ENCODE measurements around the gene DSCAM. TPM values are rescaled to one million over a fixed set of nuclear protein-coding genes. Genes with fewer than 3 reads are reported as not detected.

Gene DSCAM
- polyA plus RNA-seq, 4 donors = under 0.01 to 0.22 (median 0.13) TPM; not detected in 1

DNA sequence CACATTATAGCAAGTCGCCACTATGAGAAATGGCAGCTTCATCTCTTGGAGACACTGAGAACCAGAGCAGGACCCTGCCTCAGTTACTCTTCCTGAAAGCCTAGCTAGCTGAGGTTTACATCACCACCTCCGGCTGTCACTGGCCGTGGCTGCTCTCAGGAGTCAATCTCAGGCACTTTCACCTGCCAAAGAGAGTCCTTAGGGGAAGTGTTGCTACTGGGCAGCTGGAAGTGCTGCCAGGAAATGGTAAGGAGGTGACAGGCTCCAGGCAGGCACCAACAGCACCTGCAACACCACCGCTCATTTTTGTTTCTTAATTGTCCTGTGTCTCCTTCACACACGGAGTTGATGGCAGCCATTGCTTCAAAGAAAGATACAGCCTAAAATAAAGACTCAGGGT is 92.5 kb downstream of the DSCAM start:
- no peak overlapping the region for H3K4me3 ChIP-seq (ENCODE audit: low read depth in 1 of 3, low read length in 3 of 3)
- H3K4me1 ChIP-seq (ENCODE audit: control insufficient read depth in 3 of 3, insufficient read depth in 2 of 3, low read depth in 1 of 3, low read length in 2 of 3) = no peaks in the 10 kb centered on the region
- no peaks in the 10 kb centered on the region for H3K27me3 ChIP-seq (ENCODE audit: control insufficient read depth in 3 of 3, insufficient read depth in 3 of 3, low read length in 3 of 3)
- no peaks in the 10 kb centered on the region for H3K36me3 ChIP-seq (ENCODE audit: control insufficient read depth in 3 of 3, insufficient read depth in 2 of 3, low read depth in 1 of 3, low read length in 3 of 3)
- DNase-seq = no peak
- no peak for FAIRE-seq
- H3K9me3 ChIP-seq (ENCODE audit: control insufficient read depth in 2 of 2, insufficient read depth in 1 of 2, low read depth in 1 of 2, low read length in 1 of 2) = no peaks in the 10 kb centered on the region
- H3K27ac ChIP-seq (ENCODE audit: low read depth in 1 of 3, low read length in 2 of 3) = no peak overlapping the region
- 52 to 69% (median 62%) methylated on average over 5 of the region's 5 CpGs for WGBS, 3 donors

DNA sequence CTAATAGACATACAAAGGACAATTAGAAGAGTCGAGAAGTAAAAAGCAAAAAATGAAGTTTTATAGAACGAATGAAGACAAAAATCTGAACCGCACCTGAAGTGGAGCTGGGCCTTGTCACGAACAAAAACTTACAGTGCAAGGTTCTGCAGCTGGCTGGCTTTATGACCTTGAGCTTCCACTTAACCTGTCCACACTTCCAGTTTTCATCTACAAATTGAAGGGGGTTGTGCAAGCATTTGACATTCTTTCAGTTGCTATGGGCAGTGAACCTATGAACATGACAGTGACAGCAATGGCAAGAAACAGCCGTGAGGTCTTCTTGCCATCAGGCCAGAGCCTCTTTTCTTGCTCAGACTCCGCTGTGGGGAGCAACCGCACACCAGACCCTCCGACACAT is 93.2 kb downstream of the DSCAM start:
- DNase-seq (no peak), FAIRE-seq (no peak)
- WGBS, 3 donors = 82 to 90% (median 83%) methylated on average over 8 of the region's 8 CpGs
- Histone ChIP-seq H3K36me3 (ENCODE audit: control insufficient read depth in 3 of 3, insufficient read depth in 2 of 3, low read depth in 1 of 3, low read length in 3 of 3) (no peaks in the 10 kb centered on the region), H3K27ac (ENCODE audit: low read depth in 1 of 3, low read length in 2 of 3) (no peak overlapping the region), H3K27me3 (ENCODE audit: control insufficient read depth in 3 of 3, insufficient read depth in 3 of 3, low read length in 3 of 3) (no peaks in the 10 kb centered on the region), H3K4me3 (ENCODE audit: low read depth in 1 of 3, low read length in 3 of 3) (no peak overlapping the region), H3K9me3 (ENCODE audit: control insufficient read depth in 2 of 2, insufficient read depth in 1 of 2, low read depth in 1 of 2, low read length in 1 of 2) (no peaks in the 10 kb centered on the region), H3K4me1 (ENCODE audit: control insufficient read depth in 3 of 3, insufficient read depth in 2 of 3, low read depth in 1 of 3, low read length in 2 of 3) (no peaks in the 10 kb centered on the region)

DNA sequence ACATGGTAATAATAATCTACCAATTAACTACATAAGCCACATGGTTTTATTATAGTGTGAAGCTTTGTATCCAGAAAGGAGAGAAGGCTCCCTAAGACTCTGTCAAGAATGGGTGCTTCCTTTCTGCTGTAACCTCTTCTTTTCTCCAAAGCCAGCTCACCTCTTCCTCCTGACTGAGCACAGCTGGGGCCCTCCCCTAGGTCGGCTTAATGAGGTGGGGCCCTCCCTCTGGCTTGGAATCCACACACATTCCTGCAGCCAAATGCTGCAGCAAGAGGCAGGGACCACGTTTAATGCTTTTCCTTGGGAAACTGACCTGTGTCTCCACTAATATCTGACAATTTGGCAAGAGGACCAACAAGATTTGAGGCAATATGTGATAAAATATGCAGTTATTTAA is 94.8 kb downstream of the DSCAM start:
- Histone ChIP-seq H3K36me3 (ENCODE audit: control insufficient read depth in 3 of 3, insufficient read depth in 2 of 3, low read depth in 1 of 3, low read length in 3 of 3) (no peaks in the 10 kb centered on the region), H3K4me1 (ENCODE audit: control insufficient read depth in 3 of 3, insufficient read depth in 2 of 3, low read depth in 1 of 3, low read length in 2 of 3) (no peaks in the 10 kb centered on the region), H3K27ac (ENCODE audit: low read depth in 1 of 3, low read length in 2 of 3) (no peak overlapping the region), H3K9me3 (ENCODE audit: control insufficient read depth in 2 of 2, insufficient read depth in 1 of 2, low read depth in 1 of 2, low read length in 1 of 2) (no peaks in the 10 kb centered on the region), H3K4me3 (ENCODE audit: low read depth in 1 of 3, low read length in 3 of 3) (no peak overlapping the region), H3K27me3 (ENCODE audit: control insufficient read depth in 3 of 3, insufficient read depth in 3 of 3, low read length in 3 of 3) (no peaks in the 10 kb centered on the region)
- DNase-seq = no peak
- FAIRE-seq = no peak
- 12 to 24% (median 19%) methylated on average over 2 of the region's 2 CpGs for WGBS, 3 donors

DNA sequence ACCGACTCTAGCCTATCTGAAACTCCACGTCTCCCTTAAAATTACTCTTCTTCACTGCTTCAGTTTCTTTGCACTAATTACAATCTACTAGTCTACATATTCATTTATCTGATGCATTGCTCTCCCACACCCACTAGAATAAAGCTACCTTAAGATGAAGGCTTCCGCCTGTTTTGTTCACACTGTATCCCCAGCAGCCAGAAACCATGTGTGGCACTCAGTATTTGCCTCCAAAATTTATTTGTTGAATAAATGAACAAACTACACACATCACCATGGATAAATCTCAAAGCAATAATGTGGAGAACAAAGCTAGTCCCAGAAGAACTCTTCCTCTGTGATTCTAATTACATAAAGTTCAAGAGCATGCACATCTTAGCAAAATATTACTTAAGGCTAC is 95.7 kb downstream of the DSCAM start:
- DNase-seq (no peak), FAIRE-seq (no peak)
- Histone ChIP-seq H3K27me3 (ENCODE audit: control insufficient read depth in 3 of 3, insufficient read depth in 3 of 3, low read length in 3 of 3) (no peaks in the 10 kb centered on the region), H3K27ac (ENCODE audit: low read depth in 1 of 3, low read length in 2 of 3) (no peak overlapping the region), H3K4me1 (ENCODE audit: control insufficient read depth in 3 of 3, insufficient read depth in 2 of 3, low read depth in 1 of 3, low read length in 2 of 3) (no peaks in the 10 kb centered on the region), H3K36me3 (ENCODE audit: control insufficient read depth in 3 of 3, insufficient read depth in 2 of 3, low read depth in 1 of 3, low read length in 3 of 3) (no peaks in the 10 kb centered on the region), H3K9me3 (ENCODE audit: control insufficient read depth in 2 of 2, insufficient read depth in 1 of 2, low read depth in 1 of 2, low read length in 1 of 2) (no peaks in the 10 kb centered on the region), H3K4me3 (ENCODE audit: low read depth in 1 of 3, low read length in 3 of 3) (no peak overlapping the region)
- WGBS, 3 donors = 84 to 87% (median 85%) methylated on average over 3 of the region's 3 CpGs

DNA sequence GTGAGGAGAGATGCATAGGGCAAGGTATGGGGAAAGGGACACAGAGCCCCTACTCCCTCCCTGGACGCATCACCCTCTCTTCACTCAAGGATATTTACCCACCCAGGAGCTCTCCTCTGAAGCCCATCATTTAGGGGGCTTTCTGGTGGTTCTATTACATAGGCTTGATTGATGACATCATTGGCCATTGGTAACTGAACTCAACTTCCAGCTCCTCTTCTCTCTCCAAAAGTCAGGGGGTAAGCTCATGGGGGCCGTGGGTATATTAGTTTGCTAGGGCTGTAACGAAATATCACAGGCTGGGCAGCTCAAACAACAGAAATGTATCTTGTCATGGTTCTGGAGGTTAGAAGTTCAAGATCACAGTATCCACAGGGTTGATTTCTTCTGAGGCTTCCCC is 110.8 kb downstream of the DSCAM start:
- no peaks in the 10 kb centered on the region for H3K36me3 ChIP-seq (ENCODE audit: control insufficient read depth in 3 of 3, insufficient read depth in 2 of 3, low read depth in 1 of 3, low read length in 3 of 3)

DNA sequence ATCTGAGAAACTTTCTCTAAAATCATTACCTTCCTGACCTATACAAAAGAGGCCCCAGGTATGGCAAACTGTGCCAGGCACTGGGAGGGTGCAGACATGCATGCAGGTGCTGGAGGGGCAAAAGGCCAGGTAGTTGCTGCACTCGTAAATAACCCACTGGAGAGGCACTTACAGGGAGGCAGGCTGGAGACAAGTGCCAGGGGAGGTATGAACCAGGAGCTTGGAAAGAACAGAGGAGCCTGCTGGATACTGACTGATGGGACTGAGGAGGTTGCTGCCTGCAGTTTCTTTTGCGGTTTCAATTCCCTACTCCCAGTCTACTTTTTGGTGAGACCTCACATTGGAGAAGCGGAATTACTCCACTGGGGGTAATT is 113.9 kb downstream of the DSCAM start:
- DNase-seq = no peak
- H3K27me3 ChIP-seq (ENCODE audit: control insufficient read depth in 3 of 3, insufficient read depth in 3 of 3, low read length in 3 of 3) = no peaks in the 10 kb centered on the region
- H3K4me1 ChIP-seq (ENCODE audit: control insufficient read depth in 3 of 3, insufficient read depth in 2 of 3, low read depth in 1 of 3, low read length in 2 of 3) = no peaks in the 10 kb centered on the region
- no peaks in the 10 kb centered on the region for H3K36me3 ChIP-seq (ENCODE audit: control insufficient read depth in 3 of 3, insufficient read depth in 2 of 3, low read depth in 1 of 3, low read length in 3 of 3)
- 64 to 83% (median 66%) methylated on average over 3 of the region's 3 CpGs for WGBS, 3 donors
- H3K27ac ChIP-seq (ENCODE audit: low read depth in 1 of 3, low read length in 2 of 3) = no peak overlapping the region
- no peak overlapping the region for H3K4me3 ChIP-seq (ENCODE audit: low read depth in 1 of 3, low read length in 3 of 3)
- FAIRE-seq = no peak
- no peaks in the 10 kb centered on the region for H3K9me3 ChIP-seq (ENCODE audit: control insufficient read depth in 2 of 2, insufficient read depth in 1 of 2, low read depth in 1 of 2, low read length in 1 of 2)

More for the DNA sequence above, 110.8 kb downstream of the DSCAM start:
- FAIRE-seq (no peak), DNase-seq (no peak)
- no peaks in the 10 kb centered on the region for H3K27me3 ChIP-seq (ENCODE audit: control insufficient read depth in 3 of 3, insufficient read depth in 3 of 3, low read length in 3 of 3)
- H3K4me3 ChIP-seq (ENCODE audit: low read depth in 1 of 3, low read length in 3 of 3) = no peak overlapping the region
- H3K9me3 ChIP-seq (ENCODE audit: control insufficient read depth in 2 of 2, insufficient read depth in 1 of 2, low read depth in 1 of 2, low read length in 1 of 2) = no peaks in the 10 kb centered on the region
- no peak overlapping the region for H3K27ac ChIP-seq (ENCODE audit: low read depth in 1 of 3, low read length in 2 of 3)
- WGBS, 3 donors = 39 to 57% (median 39%) methylated on average over 3 of the region's 3 CpGs
- no peaks in the 10 kb centered on the region for H3K4me1 ChIP-seq (ENCODE audit: control insufficient read depth in 3 of 3, insufficient read depth in 2 of 3, low read depth in 1 of 3, low read length in 2 of 3)

DNA sequence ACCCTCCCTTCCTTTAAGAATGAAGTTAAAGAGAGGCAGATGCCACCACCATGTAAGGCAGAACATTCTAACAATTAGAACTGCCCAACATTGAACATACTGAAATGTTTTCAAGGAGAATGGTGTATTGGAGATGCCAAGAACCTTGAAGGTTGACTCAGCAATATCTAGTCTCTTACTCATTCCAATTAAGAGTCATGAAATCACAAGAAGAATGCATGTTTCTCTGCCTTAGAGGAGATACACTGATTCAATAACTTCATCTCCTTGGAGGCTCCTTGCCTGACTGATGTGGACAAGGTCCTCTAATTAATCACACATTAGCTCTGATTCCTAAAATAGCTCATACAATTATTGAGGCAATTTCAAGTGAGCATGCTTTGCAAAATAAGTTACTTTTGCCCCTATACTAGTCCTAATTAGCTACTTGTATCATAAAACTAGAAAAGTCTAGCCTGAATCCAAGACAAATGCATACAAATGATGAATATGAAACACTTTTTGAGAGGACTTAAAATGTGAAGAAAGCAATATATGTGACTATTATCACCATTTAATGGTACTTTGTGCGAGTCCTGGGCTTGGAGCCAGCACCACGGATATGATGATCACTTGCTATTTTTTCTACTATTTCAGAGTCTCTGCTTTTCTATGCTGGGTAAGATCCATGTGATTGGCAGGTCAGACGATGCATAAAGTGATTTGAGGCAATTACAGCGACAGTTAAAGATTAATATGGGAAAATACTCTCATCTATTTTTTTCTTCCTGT is 114.5 kb downstream of the DSCAM start:
- DNase-seq (no peak), FAIRE-seq (no peak)
- 14 to 61% (median 28%) methylated on average over 4 of the region's 4 CpGs for WGBS, 3 donors
- Histone ChIP-seq H3K4me3 (ENCODE audit: low read depth in 1 of 3, low read length in 3 of 3) (no peak overlapping the region), H3K27me3 (ENCODE audit: control insufficient read depth in 3 of 3, insufficient read depth in 3 of 3, low read length in 3 of 3) (no peaks in the 10 kb centered on the region), H3K9me3 (ENCODE audit: control insufficient read depth in 2 of 2, insufficient read depth in 1 of 2, low read depth in 1 of 2, low read length in 1 of 2) (no peaks in the 10 kb centered on the region), H3K27ac (ENCODE audit: low read depth in 1 of 3, low read length in 2 of 3) (no peak overlapping the region), H3K36me3 (ENCODE audit: control insufficient read depth in 3 of 3, insufficient read depth in 2 of 3, low read depth in 1 of 3, low read length in 3 of 3) (no peaks in the 10 kb centered on the region), H3K4me1 (ENCODE audit: control insufficient read depth in 3 of 3, insufficient read depth in 2 of 3, low read depth in 1 of 3, low read length in 2 of 3) (no peaks in the 10 kb centered on the region)

DNA sequence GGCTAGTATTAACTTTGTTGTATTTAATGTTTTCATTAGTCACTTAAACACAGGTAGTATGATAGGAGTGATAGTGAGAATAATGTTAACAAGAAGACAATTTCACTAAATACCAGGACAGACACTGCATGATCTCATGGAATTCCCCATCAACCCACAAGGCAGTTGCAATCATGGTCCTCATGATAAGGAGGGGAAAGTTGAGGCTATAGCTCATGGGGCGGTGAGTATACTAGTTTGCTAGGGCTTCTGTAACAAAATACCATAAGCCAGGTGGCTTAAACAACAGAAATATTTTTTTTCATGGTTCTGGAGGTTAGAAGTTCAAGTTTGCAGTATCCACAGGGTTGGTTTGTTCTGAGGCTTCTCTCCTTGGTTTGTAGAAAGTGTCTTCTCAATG is 115.8 kb downstream of the DSCAM start:
- FAIRE-seq = no peak
- no peak for DNase-seq
- H3K9me3 ChIP-seq (ENCODE audit: control insufficient read depth in 2 of 2, insufficient read depth in 1 of 2, low read depth in 1 of 2, low read length in 1 of 2) = no peaks in the 10 kb centered on the region
- no peaks in the 10 kb centered on the region for H3K36me3 ChIP-seq (ENCODE audit: control insufficient read depth in 3 of 3, insufficient read depth in 2 of 3, low read depth in 1 of 3, low read length in 3 of 3)
- H3K27ac ChIP-seq (ENCODE audit: low read depth in 1 of 3, low read length in 2 of 3) = no peak overlapping the region
- no peaks in the 10 kb centered on the region for H3K27me3 ChIP-seq (ENCODE audit: control insufficient read depth in 3 of 3, insufficient read depth in 3 of 3, low read length in 3 of 3)
- 87 to 88% (median 87%) methylated on average over 1 of the region's 1 CpG for WGBS, 3 donors
- H3K4me1 ChIP-seq (ENCODE audit: control insufficient read depth in 3 of 3, insufficient read depth in 2 of 3, low read depth in 1 of 3, low read length in 2 of 3) = no peaks in the 10 kb centered on the region
- no peak overlapping the region for H3K4me3 ChIP-seq (ENCODE audit: low read depth in 1 of 3, low read length in 3 of 3)

DNA sequence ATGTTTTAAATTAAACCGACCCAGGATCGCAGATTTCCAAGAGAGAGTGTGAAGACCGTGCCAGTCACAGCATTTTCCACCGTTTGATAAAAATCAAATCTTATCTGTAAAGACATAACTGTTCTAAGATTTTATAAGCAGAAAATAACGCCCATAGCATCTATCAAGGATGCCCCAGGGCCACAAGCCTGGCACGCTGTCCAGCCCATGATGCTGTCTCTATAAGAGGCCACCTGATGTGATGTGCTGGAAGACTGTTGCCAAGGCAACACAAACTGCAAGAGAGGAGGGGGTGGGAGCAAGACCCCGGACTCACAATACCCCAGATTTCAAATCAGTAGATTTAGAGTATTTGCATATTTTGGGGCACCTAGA is 116.5 kb downstream of the DSCAM start:
- Histone ChIP-seq H3K27ac (ENCODE audit: low read depth in 1 of 3, low read length in 2 of 3) (no peak overlapping the region), H3K4me1 (ENCODE audit: control insufficient read depth in 3 of 3, insufficient read depth in 2 of 3, low read depth in 1 of 3, low read length in 2 of 3) (no peaks in the 10 kb centered on the region), H3K27me3 (ENCODE audit: control insufficient read depth in 3 of 3, insufficient read depth in 3 of 3, low read length in 3 of 3) (no peaks in the 10 kb centered on the region), H3K9me3 (ENCODE audit: control insufficient read depth in 2 of 2, insufficient read depth in 1 of 2, low read depth in 1 of 2, low read length in 1 of 2) (no peaks in the 10 kb centered on the region), H3K4me3 (ENCODE audit: low read depth in 1 of 3, low read length in 3 of 3) (no peak overlapping the region), H3K36me3 (ENCODE audit: control insufficient read depth in 3 of 3, insufficient read depth in 2 of 3, low read depth in 1 of 3, low read length in 3 of 3) (no peaks in the 10 kb centered on the region)
- DNase-seq = no peak
- 67 to 83% (median 72%) methylated on average over 7 of the region's 7 CpGs for whole genome bisulfite sequencing, 3 donors
- no peak for FAIRE-seq

Data from small intestine (tissue), 7 donors.